Hematopoietic multipotent progenitor cell treated with erythropoietin and hydrocortisone succinate and interleukin-3 and kit ligand, for 15 days (in vitro differentiated cells): Measurements from ENCODE around the gene ROCK2.
A peak's percentile ranks its signal among the peaks of the same experiment; 100 is the strongest.

Source experiments
- DNase-seq: peaks from one replicate; pipeline ENCODE4 v3.0.0-alpha.2; 2015; ENCODE audit warnings: low spot score

Gene ROCK2

DNA sequence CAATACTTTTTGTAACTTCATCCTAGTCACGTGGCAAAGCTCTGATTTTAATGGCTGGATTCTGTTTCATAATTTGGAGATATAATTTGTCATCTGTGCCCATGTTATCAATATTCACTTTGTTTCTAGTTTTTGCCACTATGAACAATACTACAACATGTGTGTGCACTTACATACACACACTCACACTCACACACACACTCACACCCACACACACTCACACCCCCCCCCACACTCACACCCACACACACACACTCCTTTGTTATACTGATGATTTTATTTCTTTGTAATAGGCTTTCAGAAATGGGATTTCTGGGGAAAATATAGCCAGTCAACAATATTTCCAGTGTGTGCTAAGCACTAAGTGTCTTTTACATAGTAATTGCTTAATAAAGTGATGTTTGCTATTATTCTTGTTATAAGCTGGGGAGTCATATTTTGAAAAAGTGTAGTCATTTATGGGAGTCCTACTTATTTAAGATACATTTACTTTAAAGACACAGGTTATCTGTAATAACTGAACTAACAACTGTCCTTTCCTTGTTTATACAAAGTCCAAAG is 22.8 kb upstream of the ROCK2 start:
- DNase-seq, result no peak

DNA sequence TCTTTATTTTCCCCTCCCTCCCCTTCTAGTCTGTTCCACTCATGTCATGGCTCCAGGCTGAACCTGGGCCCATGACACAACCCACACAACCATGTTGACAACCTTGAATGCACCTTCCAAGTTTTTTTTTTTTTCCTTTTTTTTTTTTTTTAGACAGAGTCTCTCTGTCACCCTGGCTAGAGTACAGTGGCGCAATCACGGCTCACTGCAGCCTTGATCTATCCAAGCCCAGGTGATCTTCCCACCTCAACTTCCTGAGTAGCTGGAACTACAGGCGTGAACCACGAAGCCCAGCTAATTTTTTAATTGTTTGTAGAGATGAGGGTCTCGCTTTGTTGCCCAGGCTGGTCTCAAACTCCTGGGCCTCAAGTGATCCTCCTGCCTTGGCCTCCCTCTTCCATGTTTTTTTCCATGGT is 21.9 kb upstream of the ROCK2 start:
- DNase-seq, result no peak

DNA sequence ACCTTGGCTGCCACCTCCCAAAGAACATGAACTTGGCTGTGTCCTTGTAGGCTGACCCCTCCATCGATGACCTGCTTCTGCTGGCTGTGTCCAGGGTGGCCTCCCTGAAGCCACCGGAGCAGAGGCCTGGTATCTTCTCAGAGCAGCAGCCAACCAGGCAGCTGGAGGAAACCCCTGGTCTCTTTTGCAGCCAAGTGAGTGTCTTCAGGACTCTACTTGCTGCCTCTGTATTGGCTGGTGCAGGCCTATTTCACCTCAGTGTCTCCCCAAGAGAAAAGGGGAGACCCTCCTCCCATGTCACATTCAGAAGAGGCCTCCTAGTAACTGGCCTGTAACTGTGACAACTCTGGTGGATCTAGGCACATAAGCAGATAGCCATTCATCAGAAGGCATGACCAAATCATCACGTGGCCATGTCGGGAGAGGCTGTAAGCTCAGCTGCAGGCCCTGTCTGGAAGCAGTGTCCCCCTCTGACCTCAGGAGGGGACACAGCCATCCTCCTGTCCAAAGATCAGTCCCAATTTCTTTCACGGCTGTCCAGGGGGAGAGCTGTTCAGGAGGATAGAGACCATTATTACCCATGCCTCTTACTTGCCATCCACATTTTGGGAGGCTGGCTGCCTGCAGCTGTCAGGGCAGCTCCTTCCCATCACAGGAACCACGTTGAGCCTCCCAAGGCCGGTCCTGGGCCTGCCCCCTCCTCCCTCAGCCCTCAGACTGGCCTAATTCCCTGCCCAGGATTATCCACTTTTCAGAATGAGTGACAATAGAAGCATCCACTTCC is 20.9 kb upstream of the ROCK2 start:
- no peak for DNase-seq

DNA sequence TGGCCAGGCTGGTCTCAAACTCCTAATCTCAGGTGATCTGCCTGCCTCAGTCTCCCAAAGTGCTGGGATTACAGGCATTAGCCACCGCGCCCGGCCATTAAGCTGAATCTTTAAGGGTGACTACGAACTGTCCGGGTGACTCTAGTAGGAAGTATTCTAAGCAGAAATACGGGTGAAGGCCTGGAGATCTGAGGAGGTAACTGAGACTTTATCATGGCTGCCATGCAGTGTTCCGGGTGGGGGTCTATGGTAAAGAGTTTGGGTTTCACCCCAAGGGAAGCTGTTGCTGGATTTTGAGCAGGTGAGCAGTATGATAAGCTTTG is 20.1 kb upstream of the ROCK2 start:
- DNase-seq, result no peak

DNA sequence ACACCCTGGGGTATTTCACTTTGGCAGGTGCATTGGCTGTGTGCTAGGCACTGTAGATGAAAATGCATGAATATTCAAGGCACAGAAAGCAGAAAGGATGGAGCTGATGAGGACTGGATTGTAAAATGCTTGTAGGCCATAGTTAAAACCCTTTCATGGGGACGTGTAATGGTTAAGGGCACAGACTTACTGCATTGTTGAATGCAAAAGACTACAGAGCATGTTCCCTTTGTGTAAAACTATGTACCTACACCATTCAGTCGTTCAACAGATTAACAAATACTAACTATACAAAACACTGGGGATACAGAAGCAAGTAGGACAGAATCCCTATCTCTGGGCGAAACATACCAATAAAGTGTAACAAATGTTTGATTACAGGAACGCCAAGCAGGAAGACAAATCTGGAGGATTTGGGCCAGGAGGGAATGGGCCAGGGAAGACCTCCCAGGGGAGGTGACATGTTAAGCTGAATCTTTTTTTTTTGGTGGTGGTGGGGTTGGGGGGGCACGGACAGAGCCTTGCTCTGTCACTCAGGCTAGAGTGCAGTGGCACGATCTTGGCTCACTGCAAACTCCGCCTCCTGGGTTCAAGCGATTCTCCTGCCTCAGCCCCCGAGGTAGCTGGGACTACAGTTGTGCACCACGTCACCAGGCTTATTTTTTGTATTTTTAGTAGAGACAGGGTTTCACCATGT is 19.6 kb upstream of the ROCK2 start:
- no peak for DNase-seq

DNA sequence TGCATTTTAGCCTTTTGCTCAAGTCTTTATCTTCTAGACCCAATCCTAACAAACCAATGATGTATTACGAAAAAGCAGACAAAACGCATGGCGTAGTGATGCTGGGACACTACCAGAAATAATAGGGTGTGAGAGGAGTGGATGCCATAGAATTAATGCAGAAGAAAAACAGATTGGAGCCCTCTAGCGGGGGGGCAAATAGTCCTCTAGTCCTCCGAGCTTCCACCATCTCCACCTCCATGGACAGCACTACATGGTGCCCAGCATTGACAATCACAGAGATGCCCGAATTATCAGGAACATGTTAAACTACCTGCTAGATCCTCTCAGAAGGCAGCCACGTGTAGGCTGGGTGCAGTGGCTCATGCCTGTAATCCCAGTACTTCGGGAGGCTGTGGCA is 15.4 kb upstream of the ROCK2 start:
- no peak for DNase-seq

DNA sequence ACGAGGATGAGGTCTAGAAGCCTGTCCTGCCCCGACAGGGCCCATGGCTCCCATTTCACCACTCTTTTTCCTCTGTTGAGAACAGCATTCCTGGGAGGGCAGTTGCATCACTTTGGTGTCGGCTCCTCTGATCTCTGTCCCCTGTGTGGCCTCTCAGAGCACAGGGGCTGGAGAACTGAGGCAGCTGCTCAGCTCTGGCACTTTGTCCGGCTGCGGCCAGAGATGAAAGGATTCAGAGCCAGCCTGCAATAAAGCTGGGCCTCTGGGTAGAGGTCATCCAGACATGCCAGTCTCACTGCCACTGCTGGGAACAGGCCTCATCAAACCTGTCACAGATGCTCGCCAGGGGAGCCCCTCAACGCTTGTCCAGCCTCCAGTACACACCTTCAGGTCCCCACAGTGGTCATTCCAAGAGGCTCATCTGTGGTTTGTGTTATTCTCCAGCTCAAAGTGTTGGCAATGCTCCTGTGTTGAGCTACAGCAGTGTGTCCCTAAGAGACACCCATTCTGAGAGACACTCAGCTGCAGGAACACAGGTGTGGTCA is 13.1 kb upstream of the ROCK2 start:
- DNase-seq, result no peak

DNA sequence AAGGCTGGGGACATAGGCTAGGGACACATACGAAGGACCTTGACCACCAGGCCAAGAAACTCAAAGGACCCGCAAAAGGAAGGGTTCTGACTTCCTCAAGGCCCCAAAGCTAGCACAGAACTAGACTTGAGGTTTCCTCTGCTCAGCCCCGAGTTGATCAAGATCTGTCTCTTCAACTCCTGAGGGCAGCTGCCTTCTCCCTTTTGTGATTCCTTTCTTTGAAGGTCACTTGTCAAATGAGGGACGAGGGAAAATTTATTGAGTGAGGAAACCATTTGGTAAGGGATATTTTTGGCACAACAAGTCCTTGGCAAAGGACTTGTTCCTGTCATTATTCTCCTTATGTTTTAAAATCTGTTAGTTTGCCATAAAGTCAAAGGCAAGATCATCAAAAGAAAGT is 12.3 kb upstream of the ROCK2 start:
- no peak for DNase-seq

DNA sequence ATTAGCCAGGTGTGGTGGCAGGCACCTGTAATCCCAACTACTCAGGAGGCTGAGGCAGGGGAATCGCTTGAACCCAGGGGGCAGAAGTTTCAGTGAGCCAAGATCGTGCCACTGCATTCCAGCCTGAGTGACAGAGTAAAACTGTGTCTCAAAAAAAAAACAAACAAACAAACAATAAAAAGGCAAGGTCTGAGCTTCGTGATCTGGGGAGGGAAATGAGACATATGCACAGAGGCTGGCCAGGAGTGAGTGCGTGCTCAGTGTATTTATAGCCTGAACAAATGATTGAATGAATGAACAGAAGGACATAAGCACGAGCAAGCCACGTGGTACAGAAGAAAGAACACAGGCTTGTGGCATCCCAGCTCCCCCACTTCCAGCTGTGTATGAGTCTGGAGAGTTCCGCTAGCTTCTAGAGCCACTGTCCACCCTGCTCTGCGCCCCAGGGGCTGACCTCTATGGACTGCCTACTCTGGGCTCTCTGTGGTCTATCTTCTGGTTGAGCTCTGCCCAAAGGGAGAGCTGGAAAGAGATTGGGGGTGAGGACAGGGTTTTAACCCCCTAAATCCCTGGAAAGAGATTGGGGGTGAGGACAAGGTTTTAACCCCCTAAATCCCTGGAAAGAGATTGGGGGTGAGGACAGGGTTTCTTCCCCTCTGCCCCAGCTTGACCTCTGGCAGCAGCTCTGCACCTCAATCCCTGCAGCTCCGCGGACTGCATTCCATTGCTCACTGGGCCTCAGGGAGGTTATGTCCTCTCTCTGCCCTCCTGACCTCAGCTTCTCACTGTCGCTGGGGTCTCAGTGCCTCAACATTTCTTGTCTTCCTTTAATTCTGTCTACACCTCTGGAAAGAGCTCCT is 11.0 kb upstream of the ROCK2 start:
- DNase-seq, result no peak

DNA sequence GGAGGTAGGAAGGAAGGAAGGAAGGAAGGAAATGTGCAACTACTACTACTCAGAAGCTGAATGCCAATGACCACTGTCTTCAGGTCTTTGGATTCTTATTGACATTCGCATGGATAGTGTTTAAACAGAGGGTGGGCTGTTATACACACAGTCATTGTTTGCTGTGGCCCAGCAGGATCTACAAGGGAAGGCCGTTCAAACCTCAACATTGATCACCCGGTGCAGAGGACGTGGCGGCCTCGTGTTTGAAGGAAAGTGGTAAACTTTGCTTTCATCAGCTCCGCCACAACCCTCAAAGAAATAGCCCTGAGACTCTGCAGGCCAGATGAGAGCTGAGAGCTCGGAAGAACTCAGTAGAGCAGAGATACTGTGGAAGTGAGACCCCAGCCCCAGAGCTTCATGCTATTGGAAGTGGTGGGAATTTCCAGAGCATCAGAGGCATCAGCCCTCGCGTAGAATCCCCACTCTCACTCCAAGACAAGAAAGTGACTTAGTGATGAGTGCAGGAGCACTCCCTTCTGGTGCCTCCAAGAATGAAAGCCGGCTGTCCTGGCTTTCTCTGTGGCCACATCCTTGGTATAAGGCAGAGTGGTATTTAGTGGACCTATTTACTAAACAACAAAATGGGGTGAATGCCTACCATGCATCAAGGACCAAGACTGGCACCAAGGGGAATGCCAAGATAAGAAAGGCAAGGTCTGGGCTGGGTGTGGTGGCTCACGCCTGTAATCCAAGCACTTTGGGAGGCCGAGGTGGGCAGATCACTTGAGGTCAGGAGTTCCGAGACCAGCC is 10.1 kb upstream of the ROCK2 start:
- DNase-seq, result no peak

DNA sequence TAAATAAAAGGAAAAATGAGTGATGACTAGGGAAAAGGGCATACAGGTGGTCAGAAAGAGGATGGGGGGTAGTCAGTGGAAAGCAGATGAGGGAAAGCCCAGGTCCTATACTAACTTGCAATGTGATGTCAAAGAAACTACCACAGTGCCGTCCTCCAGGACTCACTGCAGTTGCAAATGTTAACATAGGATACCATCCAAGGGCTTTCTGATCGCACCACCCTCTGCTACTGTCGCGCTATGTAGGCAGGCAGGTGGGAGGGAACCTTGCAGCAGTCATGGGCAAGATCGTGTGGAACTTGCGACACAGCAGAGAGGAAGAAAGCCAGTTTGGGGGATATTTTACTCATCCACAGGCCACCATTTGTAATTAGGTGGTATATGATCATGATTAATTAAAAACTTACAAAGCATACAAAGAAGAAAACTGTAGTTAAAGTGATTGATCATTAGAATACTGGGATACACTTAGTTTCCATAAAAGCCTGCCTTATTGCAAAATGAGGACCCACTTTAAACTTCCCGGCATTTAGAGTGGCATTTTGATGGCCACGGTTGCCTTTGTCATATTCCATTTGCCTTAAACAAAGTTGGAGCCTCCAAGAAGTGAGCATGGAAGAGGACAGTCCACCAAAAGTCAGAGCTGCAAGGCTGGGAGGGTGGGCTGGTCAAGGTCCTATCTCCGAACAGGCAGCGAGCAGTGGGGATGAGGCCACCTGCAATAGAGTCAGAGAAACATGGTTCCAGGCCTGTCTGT is 8.5 kb upstream of the ROCK2 start:
- no peak for DNase-seq

DNA sequence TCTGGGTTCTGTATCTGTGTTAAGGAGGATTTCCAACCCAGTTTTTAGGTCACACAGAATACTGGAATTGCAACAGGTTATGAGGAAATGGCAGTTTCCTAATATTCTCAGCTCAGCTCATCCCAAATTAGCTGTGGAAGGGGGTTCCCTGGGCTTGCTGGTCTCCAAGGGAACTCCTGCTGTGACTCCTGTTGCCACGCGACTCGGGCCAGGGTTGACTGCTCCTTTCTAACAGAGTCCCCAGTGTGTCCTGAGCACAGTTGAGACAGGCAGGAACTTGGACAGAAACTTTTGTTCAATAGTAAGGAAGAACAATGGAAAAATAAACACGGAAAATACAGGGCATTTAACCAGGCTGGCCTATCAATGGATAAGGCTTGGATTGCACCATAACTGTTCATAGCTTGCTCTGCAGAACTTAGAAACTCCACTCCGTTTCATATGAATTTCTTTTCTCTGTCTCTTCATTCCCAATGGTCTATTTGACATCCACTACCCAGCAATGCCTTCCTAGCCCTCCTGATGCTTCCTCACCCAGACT is 3.8 kb upstream of the ROCK2 start:
- DNase-seq, result no peak

DNA sequence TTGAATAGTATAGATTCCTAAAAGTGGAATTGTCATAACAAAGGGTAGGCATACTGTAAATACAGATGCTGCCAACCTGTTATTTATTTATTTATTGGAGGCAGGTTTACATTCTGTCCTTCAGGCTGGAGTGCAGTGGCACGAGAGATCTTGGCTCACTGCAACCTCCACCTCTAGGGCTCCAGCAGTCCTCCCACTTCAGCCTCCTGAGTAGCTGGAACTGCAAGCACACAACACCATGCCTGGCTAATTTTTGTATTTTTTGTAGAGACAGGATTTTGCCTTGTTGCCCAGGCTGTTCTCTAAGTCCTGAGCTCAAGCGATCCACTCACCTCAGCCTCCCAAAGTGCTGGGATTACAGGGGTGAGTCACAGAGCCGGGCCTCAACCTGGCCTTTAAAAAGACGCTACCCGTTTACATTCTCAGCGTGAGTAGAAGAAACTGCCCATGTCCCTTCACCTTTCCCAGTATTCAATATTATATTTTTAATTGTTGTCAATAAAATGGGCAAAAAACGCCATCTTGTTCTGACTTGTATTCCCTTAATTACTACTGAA is 3.0 kb upstream of the ROCK2 start:
- DNase-seq, result no peak

DNA sequence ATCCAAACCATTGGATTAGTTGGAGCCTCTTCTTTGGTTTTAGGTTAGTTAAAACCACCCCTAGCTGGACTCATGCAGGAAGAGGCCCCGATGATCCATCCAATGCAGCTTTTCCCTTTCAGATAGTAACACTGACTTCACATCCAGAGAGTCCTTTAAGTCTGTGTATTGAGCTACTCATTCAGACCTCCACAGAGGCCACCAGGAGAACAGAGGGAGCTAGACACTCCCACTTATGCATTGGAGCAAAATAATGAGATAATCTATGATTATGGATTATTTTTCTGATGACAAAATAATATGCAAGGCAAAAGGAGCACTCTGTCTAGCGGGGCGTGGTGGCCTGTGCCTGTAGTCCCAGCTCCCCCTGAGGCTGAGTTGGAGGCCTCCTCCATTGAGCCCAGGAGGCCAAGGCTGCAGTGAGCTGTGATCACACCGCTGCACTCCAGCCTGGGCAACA is 1.6 kb upstream of the ROCK2 start:
- DNase-seq, result no peak

DNA sequence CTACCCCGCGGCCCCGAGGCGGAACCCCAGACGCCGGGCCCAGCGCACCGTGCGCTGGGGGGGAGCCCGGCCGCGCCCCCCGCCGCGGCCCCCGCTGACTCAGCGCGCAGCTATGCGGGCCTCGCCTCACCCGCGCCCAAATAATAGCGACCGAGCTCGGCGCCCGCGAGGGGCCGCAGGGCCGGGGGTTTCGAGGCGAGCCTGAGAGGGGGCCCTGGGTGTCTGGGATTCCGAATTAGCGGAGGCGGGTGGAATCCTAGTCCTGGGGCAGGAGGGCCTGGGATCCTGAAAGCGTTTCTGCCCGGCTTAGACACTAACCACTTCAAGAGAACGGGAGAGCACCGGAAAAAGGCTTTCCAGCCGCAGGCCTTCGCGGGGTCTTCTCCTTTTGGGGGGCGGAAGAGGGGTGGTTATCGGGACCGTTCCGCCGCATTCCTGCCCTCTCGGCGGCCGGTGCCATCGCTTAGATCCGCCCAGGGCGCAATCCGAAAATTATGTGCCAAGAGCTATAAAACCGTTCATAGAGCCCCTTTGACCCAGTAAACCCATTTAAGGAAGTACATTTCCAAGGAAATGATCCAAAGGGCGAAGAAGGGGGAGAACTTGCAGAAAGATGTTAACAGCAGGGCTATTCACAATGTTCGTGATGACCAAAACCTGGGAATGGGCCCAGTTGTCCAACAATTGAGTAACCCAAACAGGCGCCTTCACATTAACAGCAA is 681 bp upstream of the ROCK2 start:
- peak; percentile 33 for DNase-seq

DNA sequence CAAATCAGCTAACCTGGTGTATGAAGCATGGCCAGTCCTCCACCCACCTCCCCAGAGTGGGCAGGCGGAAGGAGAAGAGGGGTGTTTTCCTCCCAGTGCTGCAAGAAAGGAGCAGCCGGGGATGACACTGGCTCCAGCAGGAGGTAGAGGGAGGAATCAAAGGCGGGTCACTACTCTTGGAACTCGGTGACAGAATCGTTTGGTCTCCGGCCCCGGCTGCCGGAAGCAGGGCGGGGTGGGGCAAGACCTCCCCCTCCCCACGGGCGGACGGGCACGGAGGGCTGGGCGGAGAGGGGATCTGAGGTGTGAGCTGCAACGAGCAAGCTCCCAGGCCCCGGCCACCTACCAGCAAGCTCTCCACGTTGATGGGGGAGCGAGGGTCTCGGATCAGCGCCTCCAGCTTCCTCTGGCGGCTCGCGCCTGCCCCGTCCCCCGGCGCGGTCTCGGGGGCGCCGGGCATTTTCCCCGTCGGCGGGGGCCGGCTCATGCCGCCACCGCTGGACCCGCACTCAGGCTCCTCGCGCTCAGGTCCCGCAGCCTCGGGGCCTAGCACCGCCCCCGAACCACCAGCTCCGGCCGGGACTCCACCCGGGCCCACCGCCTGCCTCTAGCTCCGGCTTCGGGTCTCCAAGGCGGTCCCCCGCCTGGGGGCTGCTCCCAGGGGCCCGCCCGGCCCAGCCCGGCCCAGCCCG is 640 bp downstream of the ROCK2 start:
- DNase-seq, result no peak

DNA sequence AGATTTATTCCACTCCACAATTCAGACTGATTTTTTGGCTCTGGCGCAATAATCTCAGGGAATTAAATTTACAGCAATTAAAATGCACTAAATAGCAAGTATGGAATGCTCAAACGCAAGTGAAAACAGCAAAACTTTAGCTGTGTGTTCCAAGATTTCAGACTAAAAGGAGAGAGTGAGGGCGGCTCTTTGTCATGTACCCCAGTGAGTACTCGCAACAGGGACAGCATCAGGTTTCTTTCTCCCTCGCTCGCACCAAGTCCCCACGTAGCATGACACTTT is 1.1 kb downstream of the ROCK2 start:
- peak; percentile 26 for DNase-seq

DNA sequence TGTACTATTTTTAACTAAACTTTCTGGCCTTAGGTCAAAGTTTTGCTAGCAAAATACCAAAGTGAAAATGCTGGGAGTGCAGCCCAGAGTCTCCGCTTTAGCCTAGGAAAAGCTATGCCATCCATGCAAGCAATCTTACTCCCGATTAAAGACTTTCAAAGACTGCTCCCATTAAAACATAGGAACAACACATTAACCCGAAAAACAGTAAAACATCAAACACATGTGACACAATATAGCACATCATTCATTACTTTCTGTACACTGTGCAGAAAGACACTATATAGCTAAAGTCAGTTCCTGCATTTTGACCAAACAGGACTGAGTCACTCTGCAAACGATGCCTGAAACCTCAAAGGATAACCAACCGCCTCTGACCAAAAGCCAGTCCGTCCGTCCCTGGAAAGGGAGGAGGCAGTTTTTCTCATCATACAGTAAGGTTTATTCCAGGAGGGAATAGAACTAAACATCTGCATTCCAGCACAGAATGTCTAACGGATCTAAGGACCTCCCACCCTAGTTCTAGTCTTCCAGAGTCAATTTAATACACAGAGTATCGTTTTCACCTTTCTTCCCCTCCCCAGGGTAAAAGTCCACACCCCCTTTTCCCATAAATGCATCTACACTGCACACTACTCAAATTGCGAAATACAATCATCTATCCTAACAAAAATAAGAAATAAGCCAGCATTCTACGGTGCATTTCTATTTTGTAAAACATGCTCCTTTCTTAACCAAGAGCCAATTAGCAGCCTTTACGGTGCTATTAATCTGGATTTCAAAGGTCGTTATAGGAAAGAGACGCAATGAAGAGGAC is 1.7 kb downstream of the ROCK2 start:
- no peak for DNase-seq
